BJ (cell line): ENCODE measurements around the gene BRPF1. TPM values are rescaled to one million over a fixed set of nuclear protein-coding genes. Genes with fewer than 3 reads are reported as not detected.

ENCODE experiments used
- CTCF ChIA-PET: fragments of 350-600 bp; formaldehyde crosslinking; extraction: SDS; loops from one replicate; lab custom pipeline; 2021; ENCODE audit warnings: antibody characterized with exemption, inconsistent platforms; lab: Yijun Ruan, JAX
- POLR2A ChIA-PET: fragments of 300-600 bp; sonication (Branson Sonifier 250); formaldehyde crosslinking; extraction: SDS; loops from one replicate; lab custom pipeline; 2021; ENCODE audit warnings: antibody characterized with exemption; lab: Charles Lee
- DNase-seq: peaks from one replicate; pipeline ENCODE4 v3.0.0-alpha.2; 2011; ENCODE audit warnings: low read depth
- H3K27me3 ChIP-seq: 2 replicates; pipeline ENCODE4 v1.6.0; 2011; ENCODE audit warnings: low read length; ENCODE audit not compliant: control insufficient read depth, insufficient read depth
- H3K36me3 ChIP-seq: 2 replicates; pipeline ENCODE4 v1.5.1; 2011; ENCODE audit warnings: low read length; ENCODE audit not compliant: control insufficient read depth, insufficient read depth
- H3K4me3 ChIP-seq: 2 replicates; pipeline ENCODE4 v1.5.1; 2011; ENCODE audit warnings: low read depth, mild to moderate bottlenecking, control low read depth, low read length
- CTCF ChIP-seq: IDR thresholded peaks from 2 replicates; pipeline ENCODE4 v1.5.1; 2011; ENCODE audit warnings: low read depth, mild to moderate bottlenecking, control low read depth, inconsistent platforms, low read length, moderate library complexity; ENCODE audit not compliant: insufficient read depth
- polyA plus RNA-seq: library from polyadenylated mRNA; depleted of rRNA; stranded (reverse); fragments of >200 nt; gene quantifications from 2 replicates; pipeline ENCODE4 v1.2.3, GENCODE V29; 2011

The BRPF1 gene
- polyA plus RNA-seq, 1 experiment, result 10.0 TPM

GRCh38 chr3:9792405-9793160 lies 61.0 kb downstream of the BRPF1 start, which contains the start of the genes ARPC4 and TADA3:
Gene ARPC4 (plus strand): TSS chr3:9793082. CDS start chr3:9793122, 40 bp downstream.
Gene TADA3 (minus strand): TSS chr3:9792473. CDS start chr3:9791466, 1,007 bp downstream.
- CTCF ChIA-PET, result interaction anchor here (1.0 to 1.1 kb wide), 3 partner anchors 12 to 76 kb away, joined by 3 read pairs; no protein-coding TSS in a partner anchor
- peak within 1 kb of the TSS; percentile 100 for H3K4me3 ChIP-seq
- TF ChIP-seq CTCF, result no peak
- POLR2A ChIA-PET, result interaction anchor here (0.5 to 1.0 kb wide), 3 partner anchors 17 to 756 kb away, joined by 3 to 6 read pairs (median 4); no protein-coding TSS in a partner anchor
- no peaks in the 10 kb centered on the region for H3K27me3 ChIP-seq
- peaks cover 20% of the 10 kb centered on the region for H3K36me3 ChIP-seq
- peak; percentile 66 for DNase-seq

GRCh38 chr3:9793161-9793781 lies 61.7 kb downstream of the BRPF1 start:
- ChIA-PET POLR2A (interaction anchor here (0.5 to 1.0 kb wide), 3 partner anchors 16 to 757 kb away, joined by 3 to 6 read pairs (median 4); no protein-coding TSS in a partner anchor), CTCF (interaction anchor here (1.0 to 1.1 kb wide), 3 partner anchors 12 to 77 kb away, joined by 3 read pairs; no protein-coding TSS in a partner anchor)
- Histone ChIP-seq H3K36me3 (peaks cover 21% of the 10 kb centered on the region), H3K4me3 (peak overlapping the region; percentile 100), H3K27me3 (no peaks in the 10 kb centered on the region)
- no peak for DNase-seq
- no peak for TF ChIP-seq CTCF

GRCh38 chr3:9794400-9794799 lies 62.9 kb downstream of the BRPF1 start:
- no peak for DNase-seq
- Histone ChIP-seq H3K36me3 (peaks cover 19% of the 10 kb centered on the region), H3K27me3 (no peaks in the 10 kb centered on the region), H3K4me3 (no peak overlapping the region)
- no peak for TF ChIP-seq CTCF
- ChIA-PET CTCF (no interaction called here), POLR2A (no interaction called here)

- Histone ChIP-seq H3K4me3 (no peak overlapping the region), H3K27me3 (no peaks in the 10 kb centered on the region), H3K36me3 (peaks cover 20% of the 10 kb centered on the region)
- DNase-seq, result no peak
- TF ChIP-seq CTCF, result no peak
- POLR2A ChIA-PET, result no interaction called here
- CTCF ChIA-PET, result interaction anchor here (0.7 to 1.1 kb wide), 3 partner anchors 12 to 137 kb away, joined by 3 read pairs; no protein-coding TSS in a partner anchor
These were observed 63.7 kb downstream of the BRPF1 start for GRCh38 chr3:9795207-9795606.
